HEK293 (cell line): ENCODE data around the gene B4GALT6.

ENCODE experiments used
- HIC1 ChIP-seq: fragments of 450-650 bp; formaldehyde crosslinking; IDR thresholded peaks from 2 replicates; pipeline ENCODE4 v1.5.1; 2016; ENCODE audit warnings: missing biosample characterization, missing genetic modification characterization
- IKZF3 ChIP-seq: fragments of 450-650 bp; IDR thresholded peaks from 2 replicates; pipeline ENCODE4 v1.5.0; 2018; ENCODE audit warnings: missing biosample characterization, mild to moderate bottlenecking, missing genetic modification characterization, moderate library complexity
- KLF17 ChIP-seq: fragments of 450-650 bp; formaldehyde crosslinking; IDR thresholded peaks from 2 replicates; pipeline ENCODE4 v1.5.1; 2016; ENCODE audit warnings: missing biosample characterization, missing genetic modification characterization
- MYNN ChIP-seq: fragments of 450-650 bp; formaldehyde crosslinking; IDR thresholded peaks from 2 replicates; pipeline ENCODE4 v1.5.1; 2016; ENCODE audit warnings: missing biosample characterization, missing genetic modification characterization, borderline replicate concordance
- PRDM1 ChIP-seq: fragments of 450-650 bp; formaldehyde crosslinking; IDR thresholded peaks from 2 replicates; pipeline ENCODE4; 2016; ENCODE audit warnings: missing biosample characterization, missing genetic modification characterization
- TRIM28 ChIP-seq: IDR thresholded peaks from 2 replicates; pipeline ENCODE4 v1.6.1; 2011; ENCODE audit warnings: low read length, control low read depth, borderline replicate concordance
- WT1 ChIP-seq: fragments of 450-650 bp; formaldehyde crosslinking; IDR thresholded peaks from 2 replicates; pipeline ENCODE4 v1.5.1; 2016; ENCODE audit warnings: missing biosample characterization, missing genetic modification characterization
- ZBTB48 ChIP-seq: fragments of 450-650 bp; formaldehyde crosslinking; IDR thresholded peaks from 2 replicates; pipeline ENCODE4 v1.5.1; 2016; ENCODE audit warnings: missing biosample characterization, missing genetic modification characterization
- ZEB2 ChIP-seq: fragments of 450-650 bp; formaldehyde crosslinking; IDR thresholded peaks from 2 replicates; pipeline ENCODE4 v1.5.1; 2016; ENCODE audit warnings: missing biosample characterization, missing genetic modification characterization
- ZFHX2 ChIP-seq: fragments of 450-650 bp; formaldehyde crosslinking; conservative IDR thresholded peaks from 2 replicates; pipeline ENCODE4 v1.5.1; 2016; ENCODE audit warnings: missing biosample characterization, missing genetic modification characterization
- ZFP37 ChIP-seq: fragments of 450-650 bp; formaldehyde crosslinking; IDR thresholded peaks from 2 replicates; pipeline ENCODE4 v1.5.1; 2016; ENCODE audit warnings: missing biosample characterization, missing genetic modification characterization
- ZNF174 ChIP-seq: fragments of 450-650 bp; formaldehyde crosslinking; IDR thresholded peaks from 2 replicates; pipeline ENCODE4 v1.5.0; 2017; ENCODE audit warnings: missing biosample characterization, mild to moderate bottlenecking, missing genetic modification characterization
- ZNF214 ChIP-seq: fragments of 450-650 bp; formaldehyde crosslinking; IDR thresholded peaks from 2 replicates; pipeline ENCODE4 v1.5.1; 2017; ENCODE audit warnings: missing biosample characterization, mild to moderate bottlenecking, missing genetic modification characterization, borderline replicate concordance
- ZNF354C ChIP-seq: fragments of 450-650 bp; formaldehyde crosslinking; IDR thresholded peaks from 2 replicates; pipeline ENCODE4 v1.5.1; 2016; ENCODE audit warnings: missing biosample characterization, missing genetic modification characterization, low read depth, borderline replicate concordance
- ZNF366 ChIP-seq: fragments of 450-650 bp; formaldehyde crosslinking; conservative IDR thresholded peaks from 2 replicates; pipeline ENCODE4 v1.5.1; 2016; ENCODE audit warnings: missing biosample characterization, missing genetic modification characterization
- ZNF391 ChIP-seq: fragments of 450-650 bp; formaldehyde crosslinking; IDR thresholded peaks from 2 replicates; pipeline ENCODE4 v1.5.1; 2016; ENCODE audit warnings: low read depth, missing biosample characterization, missing genetic modification characterization, borderline replicate concordance
- ZNF394 ChIP-seq: fragments of 450-650 bp; formaldehyde crosslinking; IDR thresholded peaks from 2 replicates; pipeline ENCODE4 v1.5.1; 2016; ENCODE audit warnings: missing biosample characterization, missing genetic modification characterization, mild to moderate bottlenecking, moderate library complexity, borderline replicate concordance
- ZNF423 ChIP-seq: fragments of 450-650 bp; formaldehyde crosslinking; IDR thresholded peaks from 2 replicates; pipeline ENCODE4 v1.5.1; 2016; ENCODE audit warnings: missing biosample characterization, missing genetic modification characterization
- ZNF473 ChIP-seq: fragments of 450-650 bp; formaldehyde crosslinking; IDR thresholded peaks from 2 replicates; pipeline ENCODE4 v1.5.1; 2017; ENCODE audit warnings: missing biosample characterization, missing genetic modification characterization
- ZNF501 ChIP-seq: fragments of 450-650 bp; formaldehyde crosslinking; IDR thresholded peaks from 2 replicates; pipeline ENCODE4 v1.5.1; 2016; ENCODE audit warnings: missing biosample characterization, missing genetic modification characterization
- ZNF580 ChIP-seq: fragments of 450-650 bp; formaldehyde crosslinking; IDR thresholded peaks from 2 replicates; pipeline ENCODE4 v1.5.1; 2016; ENCODE audit warnings: missing biosample characterization, missing genetic modification characterization
- ZNF629 ChIP-seq: fragments of 450-650 bp; formaldehyde crosslinking; IDR thresholded peaks from 2 replicates; pipeline ENCODE4 v1.5.1; 2017; ENCODE audit warnings: missing biosample characterization, missing genetic modification characterization
- ZNF654 ChIP-seq: fragments of 450-650 bp; formaldehyde crosslinking; IDR thresholded peaks from 2 replicates; pipeline ENCODE4 v1.5.1; 2016; ENCODE audit warnings: low read depth, missing biosample characterization, missing genetic modification characterization
- ZNF670 ChIP-seq: fragments of 450-650 bp; formaldehyde crosslinking; IDR thresholded peaks from 2 replicates; pipeline ENCODE4 v1.5.1; 2016; ENCODE audit warnings: missing biosample characterization, missing genetic modification characterization, low read depth
- ZNF707 ChIP-seq: fragments of 450-650 bp; formaldehyde crosslinking; IDR thresholded peaks from 2 replicates; pipeline ENCODE4 v1.5.1; 2016; ENCODE audit warnings: missing biosample characterization, missing genetic modification characterization
- ZNF792 ChIP-seq: fragments of 450-650 bp; formaldehyde crosslinking; IDR thresholded peaks from 2 replicates; pipeline ENCODE4 v1.5.1; 2016; ENCODE audit warnings: missing biosample characterization, missing genetic modification characterization
- ZNF830 ChIP-seq: fragments of 450-650 bp; IDR thresholded peaks from 2 replicates; pipeline ENCODE4 v1.5.0; 2018; ENCODE audit warnings: missing biosample characterization, missing genetic modification characterization, low read depth, mild to moderate bottlenecking, moderate library complexity
- ZNF843 ChIP-seq: fragments of 450-650 bp; formaldehyde crosslinking; IDR thresholded peaks from 2 replicates; pipeline ENCODE4 v1.5.1; 2016; ENCODE audit warnings: missing biosample characterization, missing genetic modification characterization
- ZSCAN23 ChIP-seq: fragments of 450-650 bp; formaldehyde crosslinking; IDR thresholded peaks from 2 replicates; pipeline ENCODE4 v1.5.1; 2016; ENCODE audit warnings: missing biosample characterization, missing genetic modification characterization
- ZSCAN30 ChIP-seq: fragments of 450-650 bp; IDR thresholded peaks from 2 replicates; pipeline ENCODE4 v1.5.1; 2018; ENCODE audit warnings: missing biosample characterization, mild to moderate bottlenecking, missing genetic modification characterization, moderate library complexity
- TF ChIP-seq, protein P1 (sequence below): fragments of 450-650 bp; formaldehyde crosslinking; IDR thresholded peaks from 2 replicates; pipeline ENCODE4 v1.5.1; 2016; ENCODE audit warnings: missing biosample characterization, missing genetic modification characterization
- TF ChIP-seq, protein P2 (sequence below): fragments of 450-650 bp; formaldehyde crosslinking; IDR thresholded peaks from 2 replicates; pipeline ENCODE4 v1.5.1; 2017; ENCODE audit warnings: missing biosample characterization, missing genetic modification characterization

B4GALT6 gene

DNA sequence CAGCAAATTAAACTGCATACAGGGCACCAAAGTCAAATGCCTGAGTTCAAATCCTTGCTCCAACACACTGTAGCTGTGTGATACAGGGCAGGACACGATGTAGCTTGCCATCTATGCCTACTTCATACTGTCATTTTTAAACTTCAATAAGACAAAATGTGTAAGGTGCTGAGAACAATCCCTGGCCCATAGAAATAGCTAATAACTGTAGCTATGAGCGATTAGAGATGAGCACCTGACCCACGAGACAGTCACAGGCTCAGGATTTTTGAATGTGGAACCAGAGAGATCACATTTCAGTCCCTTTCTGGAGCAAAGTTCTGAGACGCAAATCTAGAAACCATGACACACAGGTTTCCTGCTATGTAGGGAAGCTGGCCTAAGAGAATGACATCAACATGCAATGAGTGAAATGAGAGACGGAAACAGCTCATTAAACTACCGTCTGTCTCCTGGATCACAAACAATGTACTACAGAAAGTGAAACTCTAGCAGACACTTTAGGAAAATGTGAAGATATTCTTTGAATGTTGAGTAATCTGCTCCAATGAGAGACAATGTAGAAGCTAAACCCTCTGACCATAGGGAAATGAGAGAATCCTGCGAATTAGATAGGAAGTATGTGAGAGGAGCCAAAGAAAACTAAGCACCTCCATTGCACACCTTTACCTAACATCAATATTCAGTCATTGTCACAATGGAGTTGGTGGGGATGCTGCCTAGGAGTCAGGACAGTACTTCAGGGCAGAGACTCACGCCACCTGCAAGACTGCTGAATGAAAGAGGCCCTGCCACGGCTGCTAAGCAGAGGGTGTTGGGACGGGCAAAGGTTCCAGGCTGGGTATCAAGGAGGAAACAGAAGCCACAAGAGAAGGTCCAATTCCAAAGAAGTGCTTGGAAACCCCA lies 25.5 kb downstream of the B4GALT6 start (continued):
- TF ChIP-seq ZNF707 (tag by site-specific recombination) (no peak), ZNF670 (tag by site-specific recombination) (no peak), ZNF391 (tag by site-specific recombination) (peak; percentile 32; the same call in 1 of the 2 replicates), ZNF830 (no peak), ZEB2 (tag by site-specific recombination) (peak; percentile 68; the same call in 1 of the 2 replicates), MYNN (tag by site-specific recombination) (no peak), ZNF423 (tag by site-specific recombination) (no peak), ZNF501 (tag by site-specific recombination) (peak; percentile 72; the same call in 1 of the 2 replicates), ZNF214 (no peak), ZNF174 (tag by site-specific recombination) (no peak), ZSCAN30 (tag by site-specific recombination) (peak; percentile 26; the same call in 1 of the 2 replicates), TRIM28 (peak; percentile 73; the same call in 1 of the 2 replicates), ZFP37 (tag by site-specific recombination) (peak; percentile 61; the same call in 1 of the 2 replicates), ZNF654 (tag by site-specific recombination) (no peak), ZNF629 (tag by site-specific recombination) (peak; percentile 94), HIC1 (tag by site-specific recombination) (peak; percentile 75), ZFHX2 (tag by site-specific recombination) (no peak), PRDM1 (tag by site-specific recombination) (peak; percentile 82), ZNF394 (0 out of 2 replicates have a peak, but pooled peaks have one; percentile 44), IKZF3 (tag by site-specific recombination) (peak; percentile 57), ZNF354C (tag by site-specific recombination) (no peak), WT1 (peak; percentile 32; the same call in 1 of the 2 replicates), KLF17 (tag by site-specific recombination) (0 out of 2 replicates have a peak, but pooled peaks have one; percentile 58), ZNF366 (tag by site-specific recombination) (peak; percentile 78), ZSCAN23 (tag by site-specific recombination) (no peak), ZBTB48 (tag by site-specific recombination) (no peak), ZNF580 (tag by site-specific recombination) (peak; percentile 89), ZNF843 (tag by site-specific recombination) (peak; percentile 75), ZNF473 (no peak), ZNF792 (tag by site-specific recombination) (no peak)
- TF ChIP-seq, protein P1, sequence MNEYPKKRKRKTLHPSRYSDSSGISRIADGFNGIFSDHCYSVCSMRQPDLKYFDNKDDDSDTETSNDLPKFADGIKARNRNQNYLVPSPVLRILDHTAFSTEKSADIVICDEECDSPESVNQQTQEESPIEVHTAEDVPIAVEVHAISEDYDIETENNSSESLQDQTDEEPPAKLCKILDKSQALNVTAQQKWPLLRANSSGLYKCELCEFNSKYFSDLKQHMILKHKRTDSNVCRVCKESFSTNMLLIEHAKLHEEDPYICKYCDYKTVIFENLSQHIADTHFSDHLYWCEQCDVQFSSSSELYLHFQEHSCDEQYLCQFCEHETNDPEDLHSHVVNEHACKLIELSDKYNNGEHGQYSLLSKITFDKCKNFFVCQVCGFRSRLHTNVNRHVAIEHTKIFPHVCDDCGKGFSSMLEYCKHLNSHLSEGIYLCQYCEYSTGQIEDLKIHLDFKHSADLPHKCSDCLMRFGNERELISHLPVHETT (tag by site-specific recombination) = peak; percentile 54; the same call in 1 of the 2 replicates
- TF ChIP-seq, protein P2, sequence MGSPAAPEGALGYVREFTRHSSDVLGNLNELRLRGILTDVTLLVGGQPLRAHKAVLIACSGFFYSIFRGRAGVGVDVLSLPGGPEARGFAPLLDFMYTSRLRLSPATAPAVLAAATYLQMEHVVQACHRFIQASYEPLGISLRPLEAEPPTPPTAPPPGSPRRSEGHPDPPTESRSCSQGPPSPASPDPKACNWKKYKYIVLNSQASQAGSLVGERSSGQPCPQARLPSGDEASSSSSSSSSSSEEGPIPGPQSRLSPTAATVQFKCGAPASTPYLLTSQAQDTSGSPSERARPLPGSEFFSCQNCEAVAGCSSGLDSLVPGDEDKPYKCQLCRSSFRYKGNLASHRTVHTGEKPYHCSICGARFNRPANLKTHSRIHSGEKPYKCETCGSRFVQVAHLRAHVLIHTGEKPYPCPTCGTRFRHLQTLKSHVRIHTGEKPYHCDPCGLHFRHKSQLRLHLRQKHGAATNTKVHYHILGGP (tag by site-specific recombination) = peak; percentile 29; the same call in 1 of the 2 replicates
